HG03175 (cell line): Measurements from ENCODE around the gene ARHGAP22.

ENCODE experiments used
- ATAC-seq: cut with Tn5 transposase; IDR thresholded peaks from one replicate; pipeline ENCODE4 v1.9.1; 2021; ENCODE audit warnings: mild to moderate bottlenecking, moderate library complexity; ENCODE audit not compliant: unreplicated experiment

The ARHGAP22 gene

GRCh38 chr10:48536156-48536500, 68.7 kb downstream of the ARHGAP22 start:
- ATAC-seq, result no peak

- no peak for ATAC-seq
These were observed 69.3 kb downstream of the ARHGAP22 start for GRCh38 chr10:48535416-48536155.

- ATAC-seq, result no peak
These were observed 70.7 kb downstream of the ARHGAP22 start for GRCh38 chr10:48533951-48534720.

- ATAC-seq, result no peak
These were observed 71.3 kb downstream of the ARHGAP22 start for GRCh38 chr10:48533540-48533939.

- no peak for ATAC-seq
These were observed 73.4 kb downstream of the ARHGAP22 start for GRCh38 chr10:48531486-48531885.

GRCh38 chr10:48529331-48529730, 75.5 kb downstream of the ARHGAP22 start:
- no peak for ATAC-seq

- no peak for ATAC-seq
These were observed 77.1 kb downstream of the ARHGAP22 start for GRCh38 chr10:48527756-48528155.

GRCh38 chr10:48526846-48527505, 77.9 kb downstream of the ARHGAP22 start:
- ATAC-seq, result no peak

GRCh38 chr10:48526011-48526821, 78.7 kb downstream of the ARHGAP22 start:
- ATAC-seq, result no peak

GRCh38 chr10:48525113-48525512, 79.8 kb downstream of the ARHGAP22 start:
- no peak for ATAC-seq

GRCh38 chr10:48523820-48524758, 80.8 kb downstream of the ARHGAP22 start:
- ATAC-seq, result no peak

GRCh38 chr10:48523212-48523819, 81.6 kb downstream of the ARHGAP22 start:
- ATAC-seq, result no peak

- ATAC-seq, result no peak
These were observed 82.7 kb downstream of the ARHGAP22 start for GRCh38 chr10:48522011-48522765.

- ATAC-seq, result no peak
These were observed 84.3 kb downstream of the ARHGAP22 start for GRCh38 chr10:48520594-48520993.

- ATAC-seq, result no peak
These were observed 84.7 kb downstream of the ARHGAP22 start for GRCh38 chr10:48520184-48520506.

- ATAC-seq, result no peak
These were observed 85.2 kb downstream of the ARHGAP22 start for GRCh38 chr10:48519481-48520183.

GRCh38 chr10:48518986-48519385, 85.9 kb downstream of the ARHGAP22 start:
- ATAC-seq, result no peak
